Left lung (tissue), 10 donors: ENCODE data around the gene MEX3D. TPM values are rescaled to one million over a fixed set of nuclear protein-coding genes. Genes with fewer than 3 reads are reported as not detected.

Source experiments
- ATAC-seq: fragments of 200-7000 bp; cut with Tn5 transposase; one replicate; pipeline ENCODE4 v1.9.1; 2020; ENCODE audit warnings: moderate library complexity
- DNase-seq, 4 donors: peaks; one replicate each; pipeline ENCODE4 v3.0.0-alpha.2; 2013 to 2020
- H3K27ac ChIP-seq, 2 donors: fragments of 200-600 bp; sonication (generic) in 1 of 2; one replicate each; pipeline versions ENCODE4 v1.5.0 to v1.8.0; 2020 to 2021
- H3K27me3 ChIP-seq, 2 donors: fragments of 200-600 bp; sonication (generic) in 1 of 2; one replicate each; pipeline versions ENCODE4 v1.5.0 to v1.8.0; 2020 to 2021
- H3K36me3 ChIP-seq, 2 donors: fragments of 200-600 bp; sonication (generic) in 1 of 2; one replicate each; pipeline versions ENCODE4 v1.5.0 to v1.8.0; 2020 to 2021
- H3K4me1 ChIP-seq, 2 donors: fragments of 200-600 bp; one replicate each; pipeline ENCODE4 v1.8.0; 2021
- H3K4me3 ChIP-seq, 2 donors: fragments of 200-600 bp; sonication (generic) in 1 of 2; one replicate each; pipeline versions ENCODE4 v1.5.0 to v1.8.0; 2020 to 2021; ENCODE audit warnings: mild to moderate bottlenecking in 1 of 2
- H3K9me3 ChIP-seq, 2 donors: fragments of 200-600 bp; sonication (generic) in 1 of 2; one replicate each; pipeline versions ENCODE4 v1.5.0 to v1.8.0; 2020 to 2021
- CTCF ChIP-seq, 2 donors: fragments of 200-600 bp; sonication (generic) in 1 of 2; IDR thresholded peaks; one replicate each; pipeline versions ENCODE4 v1.5.0 to v1.8.0; 2021; ENCODE audit warnings: antibody characterized with exemption in 2 of 2
- intact Hi-C, 2 donors: fragments of 100-400 bp; cut with DNase I; formaldehyde crosslinking; loops; one replicate each; pipeline versions ENCODE4 v1.11.2 to v1.14.2; 2022
- polyA plus RNA-seq, 6 donors: library from polyadenylated mRNA; unstranded; fragments of 120-200 nt; gene quantifications; one replicate each; pipeline ENCODE4 v1.2.1, GENCODE V29; 2013; ENCODE audit not compliant: insufficient read length in 6 of 6
- total RNA-seq, 2 donors: library from RNA; stranded (reverse); fragmentation: NEBNext Ultra II Directional; extraction: Animal tissue kit (Norgen Biotek cat#: 25700); gene quantifications; one replicate each; pipeline ENCODE4 v1.2.1, GENCODE V29; 2021
- donor health status: DM: no; HTN: yes; CAD: no.
- donor health status: DM: no; HTN: no; CAD: no.

The MEX3D gene
- total and polyA plus RNA-seq, 8 donors = 15.8 to 42.6 (median 26.3) TPM

DNA sequence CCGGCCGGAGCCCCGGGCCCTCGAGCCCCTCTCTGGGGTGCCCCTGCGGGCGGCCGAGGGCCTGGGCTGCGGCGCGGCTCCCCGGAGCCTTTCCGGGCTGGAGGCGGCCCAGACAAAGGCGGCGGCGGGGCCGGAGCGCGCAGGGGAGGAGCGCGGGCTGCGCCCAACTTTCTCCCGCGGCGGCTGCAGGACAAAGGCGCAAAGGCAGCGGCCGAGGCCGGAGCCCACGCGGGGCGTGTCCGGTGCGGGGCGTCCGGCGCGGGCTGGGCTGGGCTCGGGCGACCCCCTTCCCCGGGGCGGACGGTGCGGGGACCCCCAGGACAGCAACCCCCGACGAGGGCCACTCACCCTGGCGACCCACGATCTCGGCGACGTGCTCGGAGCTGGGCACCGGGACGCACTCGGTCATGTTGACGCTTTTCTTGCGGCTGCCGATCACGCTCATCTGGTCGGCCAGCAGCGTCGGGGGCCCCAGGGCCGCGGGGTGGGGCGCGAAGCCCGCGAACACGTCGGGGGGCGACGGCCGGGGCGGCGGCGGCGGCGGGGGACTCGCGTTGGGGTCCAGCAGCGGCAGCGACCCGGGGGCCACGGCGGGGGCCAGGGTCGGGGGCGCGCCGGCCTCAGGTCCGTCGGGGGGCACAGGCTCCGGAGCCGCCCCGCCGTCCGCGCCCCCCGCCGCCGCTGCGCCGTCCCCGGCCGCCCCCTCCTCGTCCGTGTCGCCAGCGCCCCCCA lies 843 bp downstream of the MEX3D start:
- TF ChIP-seq CTCF (IDR thresholded peaks at IDR 0.05) = no peak
- Histone ChIP-seq H3K36me3 (no peaks in the 10 kb centered on the region), H3K27ac (peak overlapping the region; percentile 74 to 87), H3K27me3 (peaks cover 0 to 33% of the 10 kb centered on the region in 2 donors), H3K9me3 (no peaks in the 10 kb centered on the region), H3K4me3 (peak overlapping the region; percentile 58 to 64), H3K4me1 (peaks cover 7 to 23% of the 10 kb centered on the region in 2 donors)
- intact Hi-C loops = no loop called here
- DNase-seq = no peak
- ATAC-seq = no peak

- peak; percentile 91 for ATAC-seq
- no peaks in the 10 kb centered on the region for H3K36me3 ChIP-seq
- H3K27me3 ChIP-seq = peaks cover 0 to 33% of the 10 kb centered on the region in 2 donors
- DNase-seq = peak; percentile 76 to 93 (median 86)
- no peaks in the 10 kb centered on the region for H3K9me3 ChIP-seq
- peak overlapping the region; percentile 74 to 87 for H3K27ac ChIP-seq
- H3K4me1 ChIP-seq = peaks cover 7 to 23% of the 10 kb centered on the region in 2 donors
- intact Hi-C loops = no loop called here
- no peak for TF ChIP-seq CTCF (IDR thresholded peaks at IDR 0.05)
- H3K4me3 ChIP-seq = peak overlapping the region; percentile 58 to 64
These were observed 1.6 kb downstream of the MEX3D start for GRCh38 chr19:1566392-1567115.

GRCh38 chr19:1563251-1563650 lies 4.9 kb downstream of the MEX3D start:
- H3K4me1 ChIP-seq = peaks cover 3 to 19% of the 10 kb centered on the region in 2 donors
- TF ChIP-seq CTCF (IDR thresholded peaks at IDR 0.05) = no peak
- no peak overlapping the region for H3K27ac ChIP-seq
- no peaks in the 10 kb centered on the region for H3K36me3 ChIP-seq
- H3K9me3 ChIP-seq = no peaks in the 10 kb centered on the region
- H3K4me3 ChIP-seq = no peak overlapping the region
- ATAC-seq (no peak), DNase-seq (no peak)
- H3K27me3 ChIP-seq = peaks cover 0 to 19% of the 10 kb centered on the region in 2 donors
- intact Hi-C loops = no loop called here

DNA sequence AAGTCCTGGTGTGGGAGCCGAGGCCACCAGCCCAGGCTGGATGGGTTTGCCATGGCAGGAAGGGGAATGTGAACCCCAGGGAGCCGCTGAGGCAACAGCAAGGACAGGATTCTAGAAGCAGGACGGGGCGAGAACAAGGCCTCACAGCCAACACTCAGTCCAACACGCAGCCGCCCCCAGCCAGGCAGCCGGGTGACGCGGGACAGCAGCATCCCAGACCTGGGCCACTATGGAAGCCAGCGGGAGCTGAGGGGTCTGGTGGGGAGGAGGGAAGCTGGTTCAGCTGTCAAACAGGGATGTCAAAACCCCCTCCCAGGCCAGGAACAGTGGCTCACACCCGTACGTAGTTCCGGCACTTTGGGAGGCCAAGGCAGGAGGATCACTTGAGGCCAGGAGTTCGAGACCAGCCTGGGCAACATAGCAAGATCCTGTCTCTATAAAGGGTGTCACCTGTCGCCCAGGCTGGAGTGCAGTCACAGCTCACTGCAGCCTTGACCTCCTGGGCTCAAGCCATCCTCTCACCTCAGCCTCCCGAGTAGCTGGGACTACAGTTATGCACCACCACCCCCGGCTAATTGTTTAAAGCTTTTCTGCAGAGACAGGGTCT lies 6.8 kb downstream of the MEX3D start:
- Histone ChIP-seq H3K4me3 (no peak overlapping the region), H3K27me3 (peaks cover 0 to 7% of the 10 kb centered on the region in 2 donors), H3K4me1 (peaks cover 3 to 7% of the 10 kb centered on the region in 2 donors), H3K27ac (no peak overlapping the region), H3K9me3 (no peaks in the 10 kb centered on the region), H3K36me3 (peaks cover 0 to 5% of the 10 kb centered on the region in 2 donors)
- intact Hi-C loops = no loop called here
- ATAC-seq (no peak), DNase-seq (no peak)
- TF ChIP-seq CTCF (IDR thresholded peaks at IDR 0.05) = no peak
